Measurements from ENCODE around the gene SERINC2. TPM values are rescaled to one million over a fixed set of nuclear protein-coding genes. Genes with fewer than 3 reads are reported as not detected.

Gene SERINC2
- total and polyA plus RNA-seq, 9 of the 15 experiments (the other 6 are each of a cell fraction or from before 2014, with no cell fraction given), result 0.07 to 1.2 (median 0.70) TPM; not detected in 2

DNA sequence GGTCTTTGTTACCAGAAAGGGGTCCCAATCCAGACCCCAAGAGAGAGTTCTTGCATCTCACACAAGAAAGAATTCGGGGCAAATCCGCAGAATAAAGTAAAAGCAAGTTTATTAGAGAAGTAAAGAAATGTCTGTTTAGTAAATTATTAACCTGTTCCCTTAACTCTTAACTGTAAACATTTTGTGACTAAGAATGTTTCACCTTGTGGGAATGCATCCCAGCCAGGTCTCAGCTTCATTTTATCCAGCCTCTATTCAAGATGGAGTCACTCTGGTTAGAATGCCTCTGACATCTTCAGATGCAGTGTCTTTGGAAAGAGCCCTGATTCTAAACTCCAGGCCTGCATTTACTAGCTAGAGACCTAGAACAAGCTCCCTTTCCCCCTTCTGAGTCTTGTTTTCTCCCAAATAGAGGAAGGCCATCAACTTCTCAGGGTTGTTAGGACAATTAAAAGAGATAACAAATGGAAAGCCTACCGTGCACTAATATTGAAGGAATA, 35.6 kb upstream of the SERINC2 start (continued):
- TF ChIP-seq, protein P1, sequence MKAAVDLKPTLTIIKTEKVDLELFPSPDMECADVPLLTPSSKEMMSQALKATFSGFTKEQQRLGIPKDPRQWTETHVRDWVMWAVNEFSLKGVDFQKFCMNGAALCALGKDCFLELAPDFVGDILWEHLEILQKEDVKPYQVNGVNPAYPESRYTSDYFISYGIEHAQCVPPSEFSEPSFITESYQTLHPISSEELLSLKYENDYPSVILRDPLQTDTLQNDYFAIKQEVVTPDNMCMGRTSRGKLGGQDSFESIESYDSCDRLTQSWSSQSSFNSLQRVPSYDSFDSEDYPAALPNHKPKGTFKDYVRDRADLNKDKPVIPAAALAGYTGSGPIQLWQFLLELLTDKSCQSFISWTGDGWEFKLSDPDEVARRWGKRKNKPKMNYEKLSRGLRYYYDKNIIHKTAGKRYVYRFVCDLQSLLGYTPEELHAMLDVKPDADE (conservative IDR thresholded peaks at IDR 0.05; ENCODE audit: control insufficient read depth, low read depth, low read length), result no peak
- TF ChIP-seq NCOA1 (IDR thresholded peaks at IDR 0.05; ENCODE audit: low read depth) (no peak), TAL1 (IDR thresholded peaks at IDR 0.05) (no peak)
- TF ChIP-seq, protein P2, sequence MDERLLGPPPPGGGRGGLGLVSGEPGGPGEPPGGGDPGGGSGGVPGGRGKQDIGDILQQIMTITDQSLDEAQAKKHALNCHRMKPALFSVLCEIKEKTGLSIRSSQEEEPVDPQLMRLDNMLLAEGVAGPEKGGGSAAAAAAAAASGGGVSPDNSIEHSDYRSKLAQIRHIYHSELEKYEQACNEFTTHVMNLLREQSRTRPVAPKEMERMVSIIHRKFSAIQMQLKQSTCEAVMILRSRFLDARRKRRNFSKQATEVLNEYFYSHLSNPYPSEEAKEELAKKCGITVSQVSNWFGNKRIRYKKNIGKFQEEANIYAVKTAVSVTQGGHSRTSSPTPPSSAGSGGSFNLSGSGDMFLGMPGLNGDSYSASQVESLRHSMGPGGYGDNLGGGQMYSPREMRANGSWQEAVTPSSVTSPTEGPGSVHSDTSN (CRISPR knock-in tag; IDR thresholded peaks at IDR 0.05; ENCODE audit: low read depth), result no peak
- TF ChIP-seq, protein P2 (tag; conservative IDR thresholded peaks at IDR 0.05; ENCODE audit: low read depth), result no peak
- TF ChIP-seq, protein P3, sequence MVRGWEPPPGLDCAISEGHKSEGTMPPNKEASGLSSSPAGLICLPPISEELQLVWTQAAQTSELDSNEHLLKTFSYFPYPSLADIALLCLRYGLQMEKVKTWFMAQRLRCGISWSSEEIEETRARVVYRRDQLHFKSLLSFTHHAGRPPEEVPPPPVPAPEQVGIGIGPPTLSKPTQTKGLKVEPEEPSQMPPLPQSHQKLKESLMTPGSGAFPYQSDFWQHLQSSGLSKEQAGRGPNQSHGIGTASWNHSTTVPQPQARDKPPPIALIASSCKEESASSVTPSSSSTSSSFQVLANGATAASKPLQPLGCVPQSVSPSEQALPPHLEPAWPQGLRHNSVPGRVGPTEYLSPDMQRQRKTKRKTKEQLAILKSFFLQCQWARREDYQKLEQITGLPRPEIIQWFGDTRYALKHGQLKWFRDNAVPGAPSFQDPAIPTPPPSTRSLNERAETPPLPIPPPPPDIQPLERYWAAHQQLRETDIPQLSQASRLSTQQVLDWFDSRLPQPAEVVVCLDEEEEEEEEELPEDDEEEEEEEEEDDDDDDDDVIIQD (CRISPR knock-in tag; IDR thresholded peaks at IDR 0.05), result no peak

Data from K562 (cell line).